Activated CD8-positive, alpha-beta memory T cell treated with anti-CD3 and anti-CD28 coated beads for 4 hours (primary cell): Measurements from ENCODE around the gene MTPN.

Experiments used
- DNase-seq, 2 donors: peaks; one replicate each; pipeline ENCODE4 v3.0.0-alpha.2; 2020; ENCODE audit warnings: low read depth in 2 of 2

MTPN gene

GRCh38 chr7:135925210-135925609 is 51.9 kb downstream of the MTPN start:
- DNase-seq: no peak

DNA sequence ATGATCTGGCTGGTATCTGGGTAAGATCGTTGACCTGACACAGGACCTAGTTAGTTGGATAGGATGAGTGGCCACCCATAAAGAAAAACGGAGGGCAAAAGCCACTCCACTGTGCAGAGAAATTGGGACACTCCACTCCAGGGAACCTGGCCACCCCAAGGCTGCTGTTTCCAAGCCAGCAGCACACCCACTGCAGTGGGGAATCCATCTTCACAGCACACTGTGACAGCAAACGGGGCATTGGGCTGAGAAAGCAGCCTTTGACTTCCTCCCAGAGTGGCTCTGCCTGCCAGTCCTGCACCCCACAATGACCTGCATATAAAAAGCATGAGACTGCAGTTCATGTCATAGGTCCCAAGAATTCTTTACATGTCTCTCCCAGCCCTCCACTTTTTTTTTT is 52.9 kb downstream of the MTPN start:
- DNase-seq: no peak

DNA sequence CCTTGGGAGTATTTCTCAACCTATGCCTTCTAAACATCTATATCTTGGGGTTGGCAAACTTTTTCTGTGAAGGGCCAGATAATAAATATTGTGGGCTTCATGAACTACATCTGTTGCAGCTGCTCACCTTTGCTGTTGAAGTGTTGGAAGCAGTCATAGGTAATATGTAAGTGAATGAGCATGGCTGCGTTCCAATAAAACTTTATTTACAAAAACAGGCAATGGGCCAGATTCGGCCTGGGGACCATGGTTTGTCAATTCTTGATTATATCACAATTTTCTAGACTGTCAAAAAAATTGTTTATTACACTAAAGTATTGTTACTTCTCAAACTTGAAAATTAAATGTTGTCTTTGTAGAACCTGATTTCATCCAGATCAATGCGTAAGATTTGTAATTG is 54.9 kb downstream of the MTPN start:
- DNase-seq: no peak

GRCh38 chr7:135920478-135920877 is 56.7 kb downstream of the MTPN start:
- no peak for DNase-seq

GRCh38 chr7:135919071-135919841 is 57.9 kb downstream of the MTPN start:
- DNase-seq: no peak

- DNase-seq: no peak
Measured at GRCh38 chr7:135918134-135918533, 59.0 kb downstream of the MTPN start.

DNA sequence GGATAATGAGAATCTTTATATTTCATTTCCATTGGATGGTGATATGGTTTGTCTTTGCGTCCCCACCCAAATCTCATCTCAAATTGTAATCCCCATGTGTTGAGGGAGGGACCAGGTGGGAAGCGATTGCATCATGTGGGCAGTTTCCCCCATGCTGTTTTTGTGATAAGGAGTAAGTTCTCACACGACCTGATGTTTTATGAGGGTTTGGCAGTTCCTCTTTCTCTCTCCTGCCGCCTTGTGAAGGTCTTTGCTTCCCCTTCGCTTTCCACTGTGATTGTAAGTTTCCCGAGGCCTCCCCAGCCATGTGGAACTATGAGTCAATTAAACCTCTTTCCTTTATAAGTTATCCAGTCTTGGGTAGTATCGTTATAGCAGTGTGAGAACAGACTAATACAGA is 59.4 kb downstream of the MTPN start:
- no peak for DNase-seq

DNA sequence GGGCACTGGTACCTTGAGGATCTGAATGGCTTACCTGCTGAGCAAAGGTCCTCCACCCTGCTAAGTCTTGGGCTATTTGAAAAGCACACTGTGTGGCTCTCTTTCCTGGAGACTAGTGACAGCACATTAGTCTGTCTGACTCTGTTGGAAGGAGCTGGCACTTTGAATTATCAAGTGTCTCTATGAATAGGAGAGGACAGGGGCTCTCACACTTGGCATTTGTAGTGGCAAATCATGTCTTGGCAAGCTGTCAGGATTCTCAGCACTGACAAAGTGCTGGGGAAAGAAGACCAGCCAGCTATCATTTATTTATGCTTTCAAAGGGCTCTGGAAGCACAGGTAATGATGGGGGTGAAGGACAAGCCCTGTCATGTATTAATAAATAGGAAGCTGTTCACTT is 62.8 kb downstream of the MTPN start:
- DNase-seq: no peak

GRCh38 chr7:135913404-135913803 is 63.8 kb downstream of the MTPN start:
- no peak for DNase-seq

- no peak for DNase-seq
Measured at GRCh38 chr7:135911099-135911498, 66.1 kb downstream of the MTPN start.

- DNase-seq: no peak
Measured at GRCh38 chr7:135910393-135911036, 66.6 kb downstream of the MTPN start.

DNA sequence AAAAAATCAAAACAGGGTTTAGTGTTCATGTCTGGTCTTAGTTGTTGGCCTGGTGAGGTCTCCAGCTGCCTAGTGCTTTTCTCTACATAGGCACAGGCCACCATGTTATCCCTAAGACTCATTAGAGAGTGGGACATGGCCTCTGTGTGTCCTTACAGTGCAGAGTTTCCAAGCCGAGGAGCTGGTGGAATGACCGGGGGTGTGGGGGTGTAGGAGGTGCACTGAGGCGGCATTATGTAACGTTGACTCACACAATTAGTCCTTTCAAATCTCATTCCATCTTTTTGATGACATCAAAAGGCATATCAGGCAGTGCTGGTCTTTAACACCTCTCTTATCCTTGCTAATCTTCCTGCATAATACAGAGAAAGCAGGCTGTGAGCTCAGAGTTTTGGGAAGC is 71.3 kb downstream of the MTPN start:
- no peak for DNase-seq

GRCh38 chr7:135905355-135905754 is 71.8 kb downstream of the MTPN start:
- no peak for DNase-seq

GRCh38 chr7:135904282-135904681 is 72.9 kb downstream of the MTPN start:
- DNase-seq: no peak

DNA sequence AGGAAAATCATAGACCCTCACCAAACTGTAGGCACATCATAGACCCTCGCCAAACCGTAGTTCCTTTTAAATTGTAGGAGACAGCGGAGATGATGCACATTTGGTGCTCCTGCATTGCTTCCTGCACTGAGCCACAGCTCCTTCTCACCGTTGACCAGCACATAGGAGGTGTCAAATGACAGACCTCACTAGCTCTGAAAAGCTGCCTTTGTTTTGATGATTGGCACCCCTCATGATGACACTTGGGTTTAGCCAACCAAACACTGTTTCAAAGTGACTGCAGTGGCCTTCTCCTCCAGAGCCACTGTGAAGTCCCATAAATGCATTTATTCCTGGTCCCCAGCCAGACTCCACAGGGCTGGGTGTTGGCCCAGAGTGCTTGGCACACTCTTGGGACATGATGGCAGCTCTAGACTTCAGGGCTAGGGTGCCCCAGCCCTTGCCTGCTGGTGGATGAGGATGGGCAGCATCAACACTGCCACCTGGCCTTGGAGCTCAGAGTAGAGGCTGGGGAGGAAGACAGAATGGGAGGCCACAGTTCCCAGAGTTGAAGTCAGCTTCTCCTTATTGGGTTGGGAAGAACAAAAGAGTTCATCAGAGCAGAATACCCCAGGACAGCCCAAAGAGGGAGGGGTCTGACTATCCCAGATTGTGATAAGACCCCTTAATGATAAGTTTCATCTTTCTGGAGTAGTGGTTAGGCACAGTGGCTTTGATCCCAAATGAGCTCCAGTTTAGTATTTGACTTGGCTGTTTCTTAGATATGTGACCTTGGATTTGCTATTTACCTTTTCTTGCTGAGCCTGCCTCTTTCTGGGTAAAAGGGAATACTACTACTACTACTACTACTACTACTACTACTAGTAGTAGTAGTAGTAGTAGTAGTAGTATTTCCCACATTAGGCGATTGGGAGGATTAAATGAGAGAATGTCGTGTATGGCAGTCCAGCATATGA is 75.3 kb downstream of the MTPN start:
- no peak for DNase-seq

GRCh38 chr7:135900065-135900546 is 77.1 kb downstream of the MTPN start:
- DNase-seq: no peak

GRCh38 chr7:135899458-135900064 is 77.6 kb downstream of the MTPN start:
- DNase-seq: no peak

DNA sequence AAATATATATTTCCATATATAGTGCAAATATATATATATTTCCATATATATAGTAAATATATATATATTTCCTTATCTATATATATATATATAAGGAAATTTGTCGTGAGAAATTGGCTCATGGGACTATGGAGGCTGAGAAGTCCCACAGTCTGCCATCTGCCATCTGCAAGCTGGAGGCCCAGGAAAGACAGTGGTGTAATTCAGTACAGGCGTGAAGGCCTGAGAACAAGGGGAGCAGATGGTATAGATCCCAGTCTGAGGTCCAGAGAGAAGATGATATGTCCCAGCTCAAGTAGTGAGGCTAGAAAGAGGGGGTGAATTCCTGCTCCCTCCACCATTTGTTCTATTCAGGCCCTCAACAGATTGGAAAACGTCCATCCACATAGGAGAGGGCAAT is 78.9 kb downstream of the MTPN start:
- DNase-seq: no peak

DNA sequence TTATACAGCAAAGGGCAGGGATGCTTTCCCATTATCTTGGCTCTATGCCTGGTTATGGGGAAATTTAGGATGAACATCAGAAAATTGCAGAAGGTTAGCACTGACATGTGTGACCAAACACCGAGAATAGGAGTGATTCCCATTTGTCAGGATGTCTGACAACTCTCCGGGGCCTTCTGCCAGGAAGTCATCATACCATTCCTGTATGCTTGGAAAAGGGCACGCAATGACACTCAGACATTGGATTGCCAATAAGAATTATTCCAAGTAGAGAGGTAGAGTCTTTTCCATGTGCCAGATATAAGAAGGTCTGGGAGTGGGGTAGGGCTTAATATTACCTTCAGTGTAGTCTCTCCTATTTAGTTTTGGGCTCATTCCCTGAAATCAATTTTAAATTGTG is 82.3 kb downstream of the MTPN start:
- DNase-seq: no peak

GRCh38 chr7:135889823-135890222 is 87.3 kb downstream of the MTPN start:
- DNase-seq: no peak

- DNase-seq: no peak
Measured at GRCh38 chr7:135888740-135889139, 88.4 kb downstream of the MTPN start.
